IMR-90 (cell line): ENCODE data around the gene CKS1B. TPM values are rescaled to one million over a fixed set of nuclear protein-coding genes. Genes with fewer than 3 reads are reported as not detected.

Source experiments
- ATAC-seq: fragments of 200-7000 bp; cut with Tn5 transposase; 2 replicates; pipeline ENCODE4 v1.9.1; 2020; ENCODE audit warnings: low read depth, mild to moderate bottlenecking, moderate library complexity
- BruUV-seq: library from RNA; stranded (reverse); fragments of 400-500 nt; replicated peaks from 2 replicates; lab custom pipeline; 2021; lab: Mats Ljungman, UMichigan
- CTCF ChIA-PET: fragments of 300-600 bp; formaldehyde crosslinking; extraction: SDS; loops from one replicate; lab custom pipeline; 2021; ENCODE audit warnings: antibody characterized with exemption; lab: Yijun Ruan, JAX
- POLR2A ChIA-PET: fragments of 300-600 bp; sonication (Branson Sonifier 250); formaldehyde crosslinking; loops from one replicate; lab custom pipeline; 2022; ENCODE audit warnings: antibody characterized with exemption; ENCODE audit not compliant: unreplicated experiment; lab: Charles Lee
- DNase-seq: peaks from one replicate; pipeline ENCODE4 v3.0.0; 2013
- H2AFZ ChIP-seq: replicated peaks from 2 replicates; pipeline ENCODE3; 2013; ENCODE audit warnings: low read length, mild to moderate bottlenecking; ENCODE audit not compliant: poor library complexity
- H2AK5ac ChIP-seq: 2 replicates; pipeline ENCODE4 v1.6.1; 2013; ENCODE audit warnings: low read depth, low read length, inconsistent platforms
- H2AK9ac ChIP-seq: replicated peaks from 2 replicates; pipeline ENCODE3; 2013; ENCODE audit warnings: mild to moderate bottlenecking, low read depth, low read length, moderate library complexity; ENCODE audit not compliant: poor library complexity
- H2BK120ac ChIP-seq: 2 replicates; pipeline ENCODE4 v1.6.1; 2013; ENCODE audit warnings: low read depth, low read length, inconsistent platforms
- H2BK15ac ChIP-seq: 3 replicates; pipeline ENCODE4 v1.6.1; 2013; ENCODE audit warnings: low read depth, low read length, inconsistent platforms
- H2BK20ac ChIP-seq: 2 replicates; pipeline ENCODE4 v1.6.1; 2013; ENCODE audit warnings: low read depth, mild to moderate bottlenecking, inconsistent platforms, low read length, moderate library complexity
- H2BK5ac ChIP-seq: 2 replicates; pipeline ENCODE4 v1.6.1; 2013; ENCODE audit warnings: mild to moderate bottlenecking, low read depth, low read length, inconsistent platforms; ENCODE audit not compliant: poor library complexity, severe bottlenecking
- H3K14ac ChIP-seq: replicated peaks from 2 replicates; pipeline ENCODE4 v1.6.1; 2013; ENCODE audit warnings: low read depth, low read length, inconsistent platforms
- H3K18ac ChIP-seq: 2 replicates; pipeline ENCODE4 v1.6.1; 2013; ENCODE audit warnings: low read depth, low read length, control low read depth
- H3K23ac ChIP-seq: 2 replicates; pipeline ENCODE4 v1.6.1; 2013; ENCODE audit warnings: low read depth, low read length, inconsistent platforms
- H3K27ac ChIP-seq: 2 replicates; pipeline ENCODE4 v1.5.1; 2013; ENCODE audit warnings: mild to moderate bottlenecking, control low read depth, low read length; ENCODE audit not compliant: insufficient read depth
- H3K27me3 ChIP-seq: 2 replicates; pipeline ENCODE4 v1.6.1; 2013; ENCODE audit warnings: low read length; ENCODE audit not compliant: control insufficient read depth, insufficient read depth
- H3K36me3 ChIP-seq: 2 replicates; pipeline ENCODE4 v1.6.1; 2013; ENCODE audit warnings: low read length, mixed read lengths; ENCODE audit not compliant: control insufficient read depth, insufficient read depth
- H3K4ac ChIP-seq: 2 replicates; pipeline ENCODE4 v1.6.1; 2013; ENCODE audit warnings: low read depth, low read length, inconsistent platforms
- H3K4me1 ChIP-seq: 2 replicates; pipeline ENCODE4 v1.6.1; 2013; ENCODE audit warnings: low read length, mixed read lengths; ENCODE audit not compliant: control insufficient read depth, insufficient read depth
- H3K4me2 ChIP-seq: 2 replicates; pipeline ENCODE4 v1.6.1; 2013; ENCODE audit warnings: low read depth, mild to moderate bottlenecking, control low read depth, low read length, moderate library complexity
- H3K4me3 ChIP-seq: 2 replicates; pipeline ENCODE4 v1.5.1; 2013; ENCODE audit warnings: low read depth, mild to moderate bottlenecking, control low read depth, low read length, moderate library complexity; ENCODE audit not compliant: insufficient read depth
- H3K56ac ChIP-seq: 2 replicates; pipeline ENCODE4 v1.6.1; 2013; ENCODE audit warnings: low read length, inconsistent platforms; ENCODE audit not compliant: insufficient read depth; ENCODE audit errors: extremely low read depth
- H3K79me1 ChIP-seq, 2 experiments: 2 replicates each; pipeline ENCODE4 v1.6.1; 2013; ENCODE audit warnings: low read length in 2 of 2, inconsistent platforms in 1 of 2, low read depth in 1 of 2
- H3K9ac ChIP-seq: 2 replicates; pipeline ENCODE4 v1.6.1; 2013; ENCODE audit warnings: low read depth, low read length, control low read depth
- H3K9me1 ChIP-seq: 2 replicates; pipeline ENCODE4 v1.6.1; 2013; ENCODE audit warnings: low read length, inconsistent platforms; ENCODE audit not compliant: insufficient read depth
- H3K9me3 ChIP-seq: 2 replicates; pipeline ENCODE4 v1.6.1; 2013; ENCODE audit warnings: low read length; ENCODE audit not compliant: control insufficient read depth, insufficient read depth
- H4K20me1 ChIP-seq: 2 replicates; pipeline ENCODE4 v1.6.1; 2013; ENCODE audit warnings: low read length, inconsistent platforms; ENCODE audit not compliant: insufficient read depth
- H4K5ac ChIP-seq: 2 replicates; pipeline ENCODE4 v1.6.1; 2013; ENCODE audit warnings: mild to moderate bottlenecking, low read depth, low read length, control low read depth
- H4K8ac ChIP-seq, 2 experiments: 2 replicates each; pipeline ENCODE4 v1.6.1; 2013; ENCODE audit warnings: low read depth in 2 of 2, low read length in 2 of 2, control low read depth in 1 of 2, inconsistent platforms in 1 of 2
- H4K91ac ChIP-seq: 2 replicates; pipeline ENCODE4 v1.6.1; 2013; ENCODE audit warnings: low read depth, low read length, inconsistent platforms; ENCODE audit not compliant: insufficient read depth
- BHLHE40 ChIP-seq: fragments of 150-350 bp; IDR thresholded peaks from 2 replicates; pipeline ENCODE4 v1.6.1; 2016; ENCODE audit warnings: mild to moderate bottlenecking, low read depth, low read length
- CEBPB ChIP-seq: IDR thresholded peaks from 2 replicates; pipeline ENCODE4 v1.6.1; 2012; ENCODE audit warnings: low read depth, low read length, improper control_type of control experiment
- CHD1 ChIP-seq: IDR thresholded peaks from 2 replicates; pipeline ENCODE4 v1.6.1; 2012; ENCODE audit warnings: low read depth, low read length, improper control_type of control experiment
- CTCF ChIP-seq: conservative IDR thresholded peaks from 2 replicates; pipeline ENCODE4 v1.5.1; 2012; ENCODE audit warnings: mild to moderate bottlenecking, low read depth, low read length, improper control_type of control experiment
- ELK1 ChIP-seq: fragments of 150-350 bp; IDR thresholded peaks from 2 replicates; pipeline ENCODE4 v1.6.1; 2016; ENCODE audit warnings: low read depth, mild to moderate bottlenecking, low read length, moderate library complexity, borderline replicate concordance
- FOS ChIP-seq: fragments of 150-350 bp; IDR thresholded peaks from 2 replicates; pipeline ENCODE4 v1.6.1; 2016; ENCODE audit warnings: low read depth, low read length
- MAFK ChIP-seq: IDR thresholded peaks from 2 replicates; pipeline ENCODE4 v1.6.1; 2012; ENCODE audit warnings: low read depth, low read length, improper control_type of control experiment
- MAZ ChIP-seq: IDR thresholded peaks from 2 replicates; pipeline ENCODE4 v1.6.1; 2012; ENCODE audit warnings: low read depth, mild to moderate bottlenecking, low read length, improper control_type of control experiment, moderate library complexity, borderline replicate concordance
- MXI1 ChIP-seq: IDR thresholded peaks from 2 replicates; pipeline ENCODE4 v1.6.1; 2012; ENCODE audit warnings: low read depth, mild to moderate bottlenecking, low read length, moderate library complexity, borderline replicate concordance
- NFE2L2 ChIP-seq: fragments of 150-350 bp; IDR thresholded peaks from 2 replicates; pipeline ENCODE4 v1.6.1; 2016; ENCODE audit warnings: low read depth, mild to moderate bottlenecking, low read length
- POLR2A ChIP-seq: IDR thresholded peaks from 2 replicates; pipeline ENCODE4 v1.6.1; 2012; ENCODE audit warnings: mild to moderate bottlenecking, low read depth, low read length
- RAD21 ChIP-seq: IDR thresholded peaks from 2 replicates; pipeline ENCODE4 v1.6.1; 2012; ENCODE audit warnings: low read length, improper control_type of control experiment
- RCOR1 ChIP-seq: IDR thresholded peaks from 2 replicates; pipeline ENCODE4 v1.6.1; 2012; ENCODE audit warnings: mild to moderate bottlenecking, low read length, improper control_type of control experiment; ENCODE audit not compliant: insufficient replicate concordance
- RFX5 ChIP-seq: IDR thresholded peaks from 2 replicates; pipeline ENCODE4 v1.8.0; 2012; ENCODE audit warnings: low read depth, mild to moderate bottlenecking, low read length, moderate library complexity
- SMC3 ChIP-seq: fragments of 150-350 bp; IDR thresholded peaks from 2 replicates; pipeline ENCODE4 v1.6.1; 2016; ENCODE audit warnings: low read depth, mild to moderate bottlenecking, antibody characterized with exemption, low read length, moderate library complexity
- USF2 ChIP-seq: fragments of 150-350 bp; IDR thresholded peaks from 2 replicates; pipeline ENCODE4 v1.6.1; 2017; ENCODE audit warnings: mild to moderate bottlenecking, antibody characterized with exemption, low read length, low read depth
- WGBS, 2 experiments: methylation state at CpG; one replicate each; pipeline versions ENCODE4 v1.1.5 to v1.1.7; 2013; ENCODE audit warnings: missing lambda C conversion rate in 2 of 2; ENCODE audit not compliant: insufficient read length in 1 of 2; ENCODE audit errors: extremely low coverage in 2 of 2; 5-methylcytosine and 5-hydroxymethylcytosine counted together
- dilution Hi-C: fragments of 300-500 bp; cut with HindIII; formaldehyde crosslinking; loops from one replicate; pipeline ENCODE4 v1.14.3; 2018; ENCODE audit warnings: low sequenced_read_pairs; ENCODE audit not compliant: unreplicated experiment
- in situ Hi-C: fragments of 300-500 bp; cut with MboI; formaldehyde crosslinking; loops from 3 replicates; pipeline ENCODE4 v1.14.3; 2019; ENCODE audit warnings: low sequenced_read_pairs, inconsistent platforms, mixed read lengths
- intact Hi-C: fragments of 100-400 bp; cut with micrococcal nuclease; formaldehyde crosslinking; loops from 2 replicates; pipeline ENCODE4 v1.10.0; 2022
- polyA plus RNA-seq, 3 experiments: library from polyadenylated mRNA; depleted of rRNA; stranded (reverse); fragments of >200 nt; gene quantifications; 2 replicates each; pipeline ENCODE4 v1.2.3, GENCODE V29; 2012; ENCODE audit warnings: low replicate concordance in 1 of 3
- total RNA-seq: library from RNA; depleted of rRNA; stranded (reverse); fragments of >200 nt; gene quantifications from 2 replicates; pipeline ENCODE4 v1.2.3, GENCODE V29; 2012

Gene CKS1B
- total and polyA plus RNA-seq, 2 of the 4 experiments (the other 2 are of a cell fraction) = 140 to 195 TPM

GRCh38 chr1:154948079-154948478 lies 26.4 kb upstream of the CKS1B start:
- Histone ChIP-seq H2BK15ac (no peak overlapping the region), H2BK120ac (no peak overlapping the region), H3K4me2 (no peak overlapping the region), H2AK5ac (no peak overlapping the region), H4K91ac (no peak overlapping the region), H4K5ac (no peak overlapping the region), H3K27ac (no peak overlapping the region), H3K4ac (no peak overlapping the region), H3K23ac (no peak overlapping the region), H3K27me3 (no peaks in the 10 kb centered on the region), H3K4me3 (no peak overlapping the region), H4K20me1 (peaks cover 3% of the 10 kb centered on the region), H3K9me1 (no peaks in the 10 kb centered on the region), H3K4me1 (no peaks in the 10 kb centered on the region), H2BK5ac (no peak overlapping the region), H3K56ac (no peak overlapping the region), H3K18ac (no peak overlapping the region), H3K9ac (no peak overlapping the region), H2AK9ac (no peak overlapping the region), H3K14ac (no peak overlapping the region), H2BK20ac (no peak overlapping the region), H2AFZ (no peak overlapping the region), H3K79me1 (peaks cover 0 to 4% of the 10 kb centered on the region in 2 experiments; a peak in 3 of 4 replicates), H3K9me3 (no peaks in the 10 kb centered on the region), H4K8ac (no peak overlapping the region), H3K36me3 (peaks cover 45% of the 10 kb centered on the region)
- WGBS, 2 experiments = no CpG with 5 or more reads among the region's 11 CpGs
- in situ Hi-C loops (no loop called here), dilution Hi-C loops (no loop called here), intact Hi-C loops (no loop called here)
- BruUV-seq = no TSS peak
- ChIA-PET POLR2A (no interaction called here), CTCF (interaction anchor here (0.7 kb wide), 1 partner anchor 469 kb away, joined by 3 read pairs; no protein-coding TSS in a partner anchor)
- TF ChIP-seq NFE2L2 (no peak), BHLHE40 (no peak), RAD21 (no peak), USF2 (no peak), MXI1 (no peak), MAFK (no peak), RCOR1 (no peak), MAZ (no peak), FOS (no peak), CEBPB (no peak), SMC3 (no peak), CTCF (no peak), RFX5 (no peak), CHD1 (no peak), ELK1 (no peak), POLR2A (no peak)
- ATAC-seq (no peak), DNase-seq (no peak)
